B cell (primary cell): ENCODE measurements around the gene ZNF287. TPM values are rescaled to one million over a fixed set of nuclear protein-coding genes. Genes with fewer than 3 reads are reported as not detected.
A peak's percentile ranks its signal among the peaks of the same experiment; 100 is the strongest.

Experiments
- ATAC-seq: fragments of 200-7000 bp; cut with Tn5 transposase; one replicate; pipeline ENCODE4 v1.10.0; 2021; ENCODE audit warnings: low read depth, mild to moderate bottlenecking, moderate number of reproducible peaks, moderate library complexity
- CTCF ChIA-PET: fragments of 350-600 bp; sonication (Branson Sonifier 250); formaldehyde crosslinking; loops from one replicate; lab custom pipeline; 2021; ENCODE audit warnings: antibody characterized with exemption, inconsistent platforms; lab: Charles Lee
- POLR2A ChIA-PET: fragments of 350-600 bp; sonication (Branson Sonifier 250); formaldehyde crosslinking; loops from one replicate; lab custom pipeline; 2021; ENCODE audit warnings: antibody characterized with exemption; lab: Charles Lee
- DNase-seq: peaks from one replicate; pipeline ENCODE4 v3.0.0; 2013
- H2AFZ ChIP-seq: 2 replicates; pipeline ENCODE4 v1.6.1; 2012; ENCODE audit warnings: mild to moderate bottlenecking, low read depth, low read length; ENCODE audit not compliant: insufficient read depth, poor library complexity, severe bottlenecking
- H3K27ac ChIP-seq, 2 donors: 1 replicate in 1 of 2; 2 replicates in 1 of 2; pipeline ENCODE4 v1.5.1; 2012 to 2013; ENCODE audit warnings: low read length in 2 of 2, mild to moderate bottlenecking in 2 of 2, moderate library complexity in 1 of 2
- H3K27me3 ChIP-seq, 4 experiments: fragments of 200-600 bp in 1 of 4; sonication (generic) in 1 of 4; replicated peaks in 1 of 4; 1 replicate in 2 of 4; 2 replicates in 2 of 4; pipeline versions ENCODE4 v1.6.1 to v1.7.0; 2013 to 2016; ENCODE audit warnings: low read length in 3 of 4, mild to moderate bottlenecking in 2 of 4, mixed read lengths in 1 of 4, moderate library complexity in 1 of 4; ENCODE audit not compliant: insufficient read depth in 4 of 4, control insufficient read depth in 3 of 4; ENCODE audit errors: control extremely low read depth in 1 of 4
- H3K36me3 ChIP-seq, 2 experiments: replicated peaks in 1 of 2; 1 replicate in 1 of 2; 2 replicates in 1 of 2; pipeline versions ENCODE4 v1.6.1 to v1.7.1; 2013; ENCODE audit warnings: low read length in 1 of 2; ENCODE audit not compliant: insufficient read depth in 2 of 2, control insufficient read depth in 1 of 2; ENCODE audit errors: control extremely low read depth in 1 of 2, extremely low read depth in 1 of 2
- H3K4me1 ChIP-seq, 2 donors: fragments of 200-600 bp in 1 of 2; sonication (generic) in 1 of 2; 1 replicate in 1 of 2; 2 replicates in 1 of 2; pipeline versions ENCODE4 v1.5.1 to v1.6.1; 2013 to 2017; ENCODE audit warnings: low read length in 2 of 2; ENCODE audit not compliant: control insufficient read depth in 2 of 2, insufficient read depth in 2 of 2
- H3K4me2 ChIP-seq: replicated peaks from 2 replicates; pipeline ENCODE3; 2012; ENCODE audit warnings: mild to moderate bottlenecking, low read depth, low read length; ENCODE audit not compliant: poor library complexity, severe bottlenecking
- H3K4me3 ChIP-seq, 5 experiments: fragments of 200-600 bp in 1 of 5; sonication (generic) in 1 of 5; 1 replicate in 3 of 5; 2 replicates in 2 of 5; pipeline versions ENCODE4 v1.5.1 to v1.7.0; 2011 to 2016; ENCODE audit warnings: low read length in 4 of 5, mild to moderate bottlenecking in 4 of 5, low read depth in 2 of 5, control low read depth in 1 of 5, moderate library complexity in 1 of 5; ENCODE audit not compliant: insufficient read depth in 1 of 5; ENCODE audit errors: control extremely low read depth in 1 of 5, extremely low read depth in 1 of 5
- H3K79me2 ChIP-seq: fragments of 200-600 bp; sonication (generic); one replicate; pipeline ENCODE4 v1.6.0; 2016; ENCODE audit warnings: low read length; ENCODE audit not compliant: control insufficient read depth, insufficient read depth
- H3K9ac ChIP-seq: fragments of 200-600 bp; sonication (generic); 2 replicates; pipeline ENCODE4 v1.6.1; 2017; ENCODE audit warnings: mild to moderate bottlenecking, low read length, moderate library complexity
- H3K9me3 ChIP-seq, 3 donors: one replicate each; pipeline versions ENCODE4 v1.6.1 to v1.7.1; 2013; ENCODE audit warnings: low read length in 2 of 3; ENCODE audit not compliant: control insufficient read depth in 2 of 3, insufficient read depth in 1 of 3; ENCODE audit errors: control extremely low read depth in 1 of 3
- H4K20me1 ChIP-seq: 2 replicates; pipeline ENCODE4 v1.6.0; 2012; ENCODE audit warnings: mild to moderate bottlenecking, low read length; ENCODE audit not compliant: insufficient read depth, control insufficient read depth, poor library complexity, severe bottlenecking
- H3K27ac Mint-ChIP-seq: one replicate; pipeline ENCODE4 v1.8.0; 2021; ENCODE audit warnings: mixed read lengths
- H3K27me3 Mint-ChIP-seq: one replicate; pipeline ENCODE4 v1.8.0; 2021; ENCODE audit warnings: mixed read lengths
- H3K4me1 Mint-ChIP-seq: one replicate; pipeline ENCODE4 v1.8.0; 2021; ENCODE audit warnings: mixed read lengths
- H3K4me3 Mint-ChIP-seq: one replicate; pipeline ENCODE4 v1.8.0; 2021; ENCODE audit warnings: mixed read lengths
- H3K9me3 Mint-ChIP-seq: one replicate; pipeline ENCODE4 v1.8.0; 2022; ENCODE audit warnings: mixed read lengths; ENCODE audit not compliant: insufficient read depth
- EZH2 ChIP-seq: IDR thresholded peaks from 2 replicates; pipeline ENCODE4 v1.6.1; 2012; ENCODE audit warnings: borderline replicate concordance, low read depth, mild to moderate bottlenecking, moderate library complexity, low read length; ENCODE audit not compliant: insufficient read depth, poor library complexity, severe bottlenecking
- WGBS: methylation state at CpG from one replicate; pipeline ENCODE4 v1.1.5; 2013; ENCODE audit warnings: missing lambda C conversion rate; ENCODE audit not compliant: insufficient coverage; 5-methylcytosine and 5-hydroxymethylcytosine counted together
- intact Hi-C: fragments of 100-400 bp; cut with micrococcal nuclease; formaldehyde crosslinking; loops from one replicate; pipeline ENCODE4 v1.10.0; 2022
- polyA plus RNA-seq: library from polyadenylated mRNA; depleted of rRNA; stranded (reverse); fragments of >200 nt; gene quantifications from 2 replicates; pipeline ENCODE4 v1.2.3, GENCODE V29; 2012
- total RNA-seq, 2 donors: library from RNA; stranded (reverse); fragments of 120-200 nt in 1 of 2; gene quantifications; 1 replicate in 1 of 2; 2 replicates in 1 of 2; pipeline versions ENCODE4 v1.2.3 to v1.2.4, GENCODE V29; 2013 to 2022
- TF ChIP-seq, protein P1 (sequence below): fragments of 200-600 bp; IDR thresholded peaks from one replicate; pipeline ENCODE4 v1.8.0; 2022; ENCODE audit warnings: antibody characterized with exemption, mild to moderate bottlenecking

Gene ZNF287
- total and polyA plus RNA-seq, 2 donors (not counting 1 experiment from before 2014, with no cell fraction given) = 4.2 to 19.3 TPM

DNA sequence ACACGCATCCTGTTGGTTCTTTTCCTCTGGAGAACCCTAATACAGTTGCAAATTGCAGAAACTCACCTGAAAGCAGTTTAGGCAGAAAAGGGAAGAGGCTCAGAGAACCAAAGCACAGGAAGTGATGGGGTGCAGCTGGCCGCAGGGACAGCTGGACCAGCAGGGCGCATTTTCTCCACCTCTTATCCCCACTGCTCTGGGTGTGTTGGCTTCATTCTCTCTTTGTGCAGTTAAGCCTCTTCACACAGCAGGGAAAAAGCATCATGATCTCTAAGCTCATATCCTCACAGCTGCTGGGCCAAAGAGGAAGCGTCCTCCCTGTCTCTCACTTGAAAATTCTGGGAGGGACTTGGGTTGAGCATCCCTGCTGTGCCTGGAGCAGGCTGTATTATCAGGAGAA is 57.0 kb downstream of the ZNF287 start:
- no peak for ATAC-seq
- H3K4me3 Mint-ChIP-seq = no peak overlapping the region

DNA sequence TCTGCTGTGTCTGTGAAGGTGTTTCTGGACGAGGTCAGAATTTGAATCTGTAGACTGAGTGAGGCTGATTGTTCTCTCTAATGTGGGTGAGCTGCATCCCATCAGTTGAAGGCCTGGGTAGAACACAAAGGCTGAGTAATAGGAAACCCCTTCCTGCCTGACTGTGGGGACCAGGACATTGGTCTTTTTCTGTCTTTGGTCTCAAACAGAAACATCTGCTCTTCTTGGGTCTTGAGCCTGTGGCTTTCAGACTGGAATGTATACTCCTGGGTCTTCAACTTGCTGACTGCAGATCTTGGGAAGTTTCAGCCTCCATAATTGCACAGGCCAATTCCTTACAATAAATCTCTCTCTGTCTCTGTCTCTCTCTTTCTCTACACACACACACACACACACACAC is 57.4 kb downstream of the ZNF287 start:
- POLR2A ChIA-PET = interaction anchor here (1.0 kb wide), 1 partner anchor 10 kb away, joined by 3 read pairs; no protein-coding TSS in a partner anchor
- no peak overlapping the region for H3K4me2 ChIP-seq
- Mint-ChIP-seq H3K4me1 (peaks cover 5% of the 10 kb centered on the region), H3K27me3 (peaks cover 34% of the 10 kb centered on the region), H3K9me3 (no peaks in the 10 kb centered on the region), H3K4me3 (no peak overlapping the region), H3K27ac (no peak overlapping the region)
- H3K4me3 ChIP-seq = no peak overlapping the region
- no peak overlapping the region for H3K9ac ChIP-seq
- H3K36me3 ChIP-seq = no peaks in the 10 kb centered on the region
- peaks cover 0 to 4% of the 10 kb centered on the region in 2 donors for H3K4me1 ChIP-seq
- 50% methylated on average over 1 of the region's 1 CpG for WGBS
- no peak for DNase-seq
- no peak for ATAC-seq
- no peak overlapping the region for H3K27ac ChIP-seq
- no peaks in the 10 kb centered on the region for H3K9me3 ChIP-seq
- H2AFZ ChIP-seq = peak overlapping the region; percentile 19
- CTCF ChIA-PET = interaction anchor here (1.7 to 4.0 kb wide), 2 partner anchors 9 to 148 kb away, joined by 6 to 27 read pairs; no protein-coding TSS in a partner anchor
- H3K79me2 ChIP-seq = no peaks in the 10 kb centered on the region
- TF ChIP-seq EZH2 = no peak
- TF ChIP-seq, protein P1, sequence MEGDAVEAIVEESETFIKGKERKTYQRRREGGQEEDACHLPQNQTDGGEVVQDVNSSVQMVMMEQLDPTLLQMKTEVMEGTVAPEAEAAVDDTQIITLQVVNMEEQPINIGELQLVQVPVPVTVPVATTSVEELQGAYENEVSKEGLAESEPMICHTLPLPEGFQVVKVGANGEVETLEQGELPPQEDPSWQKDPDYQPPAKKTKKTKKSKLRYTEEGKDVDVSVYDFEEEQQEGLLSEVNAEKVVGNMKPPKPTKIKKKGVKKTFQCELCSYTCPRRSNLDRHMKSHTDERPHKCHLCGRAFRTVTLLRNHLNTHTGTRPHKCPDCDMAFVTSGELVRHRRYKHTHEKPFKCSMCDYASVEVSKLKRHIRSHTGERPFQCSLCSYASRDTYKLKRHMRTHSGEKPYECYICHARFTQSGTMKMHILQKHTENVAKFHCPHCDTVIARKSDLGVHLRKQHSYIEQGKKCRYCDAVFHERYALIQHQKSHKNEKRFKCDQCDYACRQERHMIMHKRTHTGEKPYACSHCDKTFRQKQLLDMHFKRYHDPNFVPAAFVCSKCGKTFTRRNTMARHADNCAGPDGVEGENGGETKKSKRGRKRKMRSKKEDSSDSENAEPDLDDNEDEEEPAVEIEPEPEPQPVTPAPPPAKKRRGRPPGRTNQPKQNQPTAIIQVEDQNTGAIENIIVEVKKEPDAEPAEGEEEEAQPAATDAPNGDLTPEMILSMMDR = no peak
- H4K20me1 ChIP-seq = no peaks in the 10 kb centered on the region
- intact Hi-C loops = no loop called here
- peaks cover 0 to 14% (median 7%) of the 10 kb centered on the region in 4 experiments for H3K27me3 ChIP-seq

More for the DNA sequence above, 57.0 kb downstream of the ZNF287 start:
- Histone ChIP-seq H2AFZ (peak overlapping the region; percentile 19), H3K36me3 (no peaks in the 10 kb centered on the region), H3K4me2 (no peak overlapping the region), H3K4me1 (peaks cover 0 to 4% of the 10 kb centered on the region in 2 donors), H3K9me3 (no peaks in the 10 kb centered on the region), H3K4me3 (no peak overlapping the region), H3K9ac (no peak overlapping the region), H4K20me1 (no peaks in the 10 kb centered on the region), H3K79me2 (no peaks in the 10 kb centered on the region), H3K27me3 (peaks cover 0 to 14% (median 7%) of the 10 kb centered on the region in 4 experiments), H3K27ac (no peak overlapping the region)
- H3K27me3 Mint-ChIP-seq = peaks cover 34% of the 10 kb centered on the region
- intact Hi-C loops = no loop called here
- H3K4me1 Mint-ChIP-seq = peaks cover 5% of the 10 kb centered on the region
- CTCF ChIA-PET = interaction anchor here (1.7 to 4.0 kb wide), 2 partner anchors 9 to 148 kb away, joined by 6 to 27 read pairs; no protein-coding TSS in a partner anchor
- 7% methylated on average over 2 of the region's 4 CpGs for WGBS
- TF ChIP-seq, protein P1 = no peak
- TF ChIP-seq EZH2 = no peak
- POLR2A ChIA-PET = interaction anchor here (1.0 kb wide), 1 partner anchor 10 kb away, joined by 3 read pairs; no protein-coding TSS in a partner anchor
- DNase-seq = no peak
- H3K9me3 Mint-ChIP-seq = no peaks in the 10 kb centered on the region
- no peak overlapping the region for H3K27ac Mint-ChIP-seq
